Inferior parietal cortex (tissue), 1 donor: ENCODE measurements around the gene DNAAF5.

ENCODE experiments used
- DNase-seq: peaks from one replicate; pipeline ENCODE4 v3.0.0-alpha.2; 2016; ENCODE audit errors: extremely low spot score

DNAAF5 gene

DNA sequence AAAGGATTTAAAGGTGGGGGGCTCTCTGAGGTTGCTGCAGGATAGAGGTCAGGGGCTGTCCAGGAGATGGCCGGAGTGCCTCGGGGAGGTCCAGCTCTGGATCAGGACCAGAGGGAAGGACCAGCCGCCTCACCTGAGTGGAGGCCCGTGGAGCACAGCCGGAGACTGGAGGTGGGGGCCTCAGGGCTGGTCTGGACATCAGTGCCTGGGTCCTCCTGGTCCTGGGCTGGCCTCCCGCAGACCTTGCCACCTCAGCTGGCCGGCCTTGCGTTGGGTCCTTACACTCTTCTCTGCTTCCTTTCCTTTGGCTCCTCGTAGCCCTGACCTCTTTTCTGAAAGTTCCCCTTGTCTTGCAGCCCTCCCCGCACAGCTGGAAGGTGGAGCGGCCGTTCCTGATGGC is 107.8 kb downstream of the DNAAF5 start:
- no peak for DNase-seq

DNA sequence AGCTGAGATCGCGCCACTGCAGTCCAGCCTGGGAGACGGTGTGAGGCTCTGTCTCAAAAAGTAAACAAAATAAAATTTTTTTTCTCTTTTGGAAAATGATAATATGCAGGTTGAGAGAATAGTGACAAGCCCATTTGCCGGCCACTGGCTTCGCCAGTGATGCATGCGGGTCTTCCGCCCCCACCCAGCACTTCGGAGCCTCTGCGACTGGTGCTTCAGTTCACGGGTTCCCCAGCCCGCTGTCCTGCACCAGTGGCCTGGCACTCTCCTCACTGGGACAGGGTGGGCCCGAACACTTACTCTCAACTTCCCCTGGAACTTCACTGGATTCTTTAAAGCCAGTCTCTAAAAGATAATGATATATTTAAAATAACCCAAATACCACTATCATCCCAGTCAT is 108.5 kb downstream of the DNAAF5 start:
- DNase-seq, result no peak

- no peak for DNase-seq
Measured at GRCh38 chr7:835485-836401, 109.2 kb downstream of the DNAAF5 start.
